CD4-positive, alpha-beta T cell treated with Interleukin-6 at 100 ng/mL for 8 hours (primary cell): Measurements from ENCODE around the gene MRPL33.

Experiments used
- DNase-seq: peaks from one replicate; pipeline ENCODE4 v3.0.0-alpha.2; 2020; ENCODE audit warnings: mixed read lengths, low spot score

The MRPL33 gene

GRCh38 chr2:27808984-27809383 is 37.5 kb downstream of the MRPL33 start:
- DNase-seq, result no peak

- no peak for DNase-seq
These were observed 38.3 kb downstream of the MRPL33 start for GRCh38 chr2:27809761-27810241.

- DNase-seq, result no peak
These were observed 38.9 kb downstream of the MRPL33 start for GRCh38 chr2:27810455-27810854.

GRCh38 chr2:27811768-27812167 is 40.2 kb downstream of the MRPL33 start:
- no peak for DNase-seq

GRCh38 chr2:27814758-27815157 is 43.2 kb downstream of the MRPL33 start:
- DNase-seq, result no peak

GRCh38 chr2:27815860-27816438 is 44.4 kb downstream of the MRPL33 start:
- no peak for DNase-seq

DNA sequence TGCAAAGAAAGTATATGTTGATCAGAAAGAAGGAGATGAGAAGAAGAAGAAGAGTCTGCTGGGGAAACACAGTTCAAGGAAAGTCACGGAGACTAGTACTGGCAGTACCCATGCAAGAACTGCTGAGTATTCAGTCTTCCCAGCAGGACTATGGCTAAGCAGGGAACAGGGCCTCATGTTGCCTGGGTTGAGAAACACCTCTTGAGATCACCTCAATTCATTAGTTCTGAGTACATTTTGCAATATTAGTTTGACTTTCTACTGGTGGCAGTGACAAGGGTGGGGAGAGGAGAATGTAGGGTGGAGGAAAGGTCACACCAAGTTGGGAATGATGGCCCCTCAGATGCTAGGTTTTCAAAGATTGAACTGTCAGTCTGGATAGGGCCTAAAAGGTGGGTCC is 50.5 kb downstream of the MRPL33 start:
- no peak for DNase-seq

DNA sequence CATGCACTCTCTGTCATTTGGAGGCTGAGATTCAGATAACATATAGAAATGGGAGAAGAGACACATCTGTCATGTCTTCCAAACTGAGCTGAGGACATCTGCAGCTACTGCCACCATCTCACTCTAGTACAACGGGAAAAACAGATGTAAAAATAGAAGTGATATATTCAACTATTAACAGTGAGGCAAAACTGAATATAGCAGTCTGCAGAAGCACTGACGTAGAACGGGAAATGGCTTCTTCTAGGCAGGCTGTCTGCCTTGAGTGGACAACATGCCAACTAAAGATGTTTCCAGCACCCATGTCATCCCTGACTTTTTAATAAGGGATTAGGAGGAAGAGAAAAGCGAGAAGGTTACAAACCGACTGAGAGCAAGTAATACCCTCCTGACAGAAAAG is 51.6 kb downstream of the MRPL33 start:
- no peak for DNase-seq

DNA sequence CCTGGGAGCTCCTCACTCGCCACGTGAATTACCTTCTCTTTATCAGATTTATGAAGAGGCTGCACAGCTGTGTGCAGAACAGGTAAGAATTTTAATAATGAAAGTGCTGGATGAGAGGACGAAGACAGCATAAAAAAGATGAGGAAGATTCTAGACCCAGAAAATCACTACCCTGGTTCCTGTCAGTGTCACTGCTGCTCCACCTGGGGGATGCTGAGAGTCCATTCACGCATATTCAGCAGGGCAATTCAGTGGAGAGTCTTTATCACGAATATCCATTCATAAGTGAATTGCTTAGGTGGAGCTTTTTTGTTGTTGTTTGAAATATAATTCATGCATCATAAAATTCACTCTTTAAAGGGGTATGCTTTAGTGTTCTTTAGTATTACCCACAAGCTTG is 52.0 kb downstream of the MRPL33 start:
- no peak for DNase-seq

DNA sequence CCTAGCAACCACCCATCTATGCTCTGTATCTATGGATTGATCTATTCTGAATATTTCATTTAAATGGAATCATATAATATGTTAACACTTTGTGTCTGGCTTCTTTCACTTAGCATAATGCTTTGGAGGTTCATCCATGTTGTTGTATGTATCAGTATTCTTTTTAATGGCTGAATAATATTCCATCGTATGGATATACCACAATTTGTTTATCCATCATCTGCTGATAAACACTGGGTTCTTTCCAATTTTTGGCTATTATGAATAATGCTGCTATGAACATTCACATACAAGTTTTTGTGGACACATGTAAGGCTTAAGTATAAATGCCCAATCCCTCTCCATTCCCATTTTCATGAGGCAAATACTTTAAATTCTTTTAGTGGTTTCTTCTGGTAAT is 52.9 kb downstream of the MRPL33 start:
- no peak for DNase-seq

GRCh38 chr2:27828305-27828704 is 56.8 kb downstream of the MRPL33 start:
- no peak for DNase-seq
